ENCODE results near the gene IRGQ. TPM values are rescaled to one million over a fixed set of nuclear protein-coding genes. Genes with fewer than 3 reads are reported as not detected.

The IRGQ gene
- total and polyA plus RNA-seq, 4 donors, result 25.2 to 60.9 (median 45.9) TPM

GRCh38 chr19:43534816-43535761, 60.8 kb downstream of the IRGQ start:
- no peaks in the 10 kb centered on the region for H3K27me3 ChIP-seq (ENCODE audit: control insufficient read depth, insufficient read depth, low read length)
- 44% methylated on average over 60 of the region's 62 CpGs for WGBS (ENCODE audit: insufficient coverage)
- H3K36me3 ChIP-seq (ENCODE audit: control insufficient read depth, insufficient read depth, low read length), result peaks cover 32% of the 10 kb centered on the region
- DNase-seq (ENCODE audit: low read depth in 4 of 6, low spot score in 6 of 6), result peak in 4 of 6 donors; percentile 64 to 88 (median 76)
- no peak overlapping the region for H3K4me3 ChIP-seq (ENCODE audit: low read depth, low read length)
- peak overlapping the region; percentile 94 for H3K27ac ChIP-seq (ENCODE audit: low read depth, low read length)
- peaks cover 36% of the 10 kb centered on the region for H3K4me1 ChIP-seq (ENCODE audit: control insufficient read depth, insufficient read depth, low read length)
- H3K9me3 ChIP-seq (ENCODE audit: control insufficient read depth, insufficient read depth, low read length), result peaks cover 2% of the 10 kb centered on the region

Other genes with a start within 250 kb of the IRGQ start
- 10 to 100 TPM in 1 of 2 donors, 1 to 10 TPM in 1; 4.8 to 24.1 TPM for gene CD177, start 242.4 kb downstream of the IRGQ start, total RNA-seq
- 1 to 10 TPM in 1 of 2 donors, not detected in 1; 2.5 TPM for gene CD177, start 242.4 kb downstream of the IRGQ start, polyA plus RNA-seq (ENCODE audit: insufficient read length in 2 of 2)
- not detected for gene TEX101, start 181.2 kb downstream of the IRGQ start, total RNA-seq
- under 1 TPM in 1 of 2 donors, not detected in 1; 0.18 TPM for gene TEX101, start 181.2 kb downstream of the IRGQ start, polyA plus RNA-seq (ENCODE audit: insufficient read length in 2 of 2)
- gene LYPD3, start 130.5 kb downstream of the IRGQ start, total RNA-seq, result 1 to 10 TPM in 1 of 2 donors, under 1 TPM in 1; 0.20 to 1.2 TPM
- 1 to 10 TPM; 1.3 to 2.1 TPM for gene LYPD3, start 130.5 kb downstream of the IRGQ start, polyA plus RNA-seq (ENCODE audit: insufficient read length in 2 of 2)
- 10 to 100 TPM in 1 of 2 donors, 1 to 10 TPM in 1; 6.0 to 13.1 TPM for gene PHLDB3, start 91.4 kb downstream of the IRGQ start, total RNA-seq
- 10 to 100 TPM in 1 of 2 donors, 1 to 10 TPM in 1; 8.6 to 12.1 TPM for gene PHLDB3, start 91.4 kb downstream of the IRGQ start, polyA plus RNA-seq (ENCODE audit: insufficient read length in 2 of 2)
- 10 to 100 TPM; 22.5 to 30.4 TPM for gene ETHE1, start 68.9 kb downstream of the IRGQ start, total RNA-seq
- gene ETHE1, start 68.9 kb downstream of the IRGQ start, polyA plus RNA-seq (ENCODE audit: insufficient read length in 2 of 2), result 10 to 100 TPM; 22.2 to 27.2 TPM
- under 1 TPM; 0.40 to 0.94 TPM for gene ZNF575, start 62.9 kb downstream of the IRGQ start, total RNA-seq
- 10 to 100 TPM in 1 of 2 donors, 1 to 10 TPM in 1; 6.4 to 11.2 TPM for gene ZNF575, start 62.9 kb downstream of the IRGQ start, polyA plus RNA-seq (ENCODE audit: insufficient read length in 2 of 2)
- gene XRCC1, start 20.6 kb downstream of the IRGQ start, total RNA-seq, result 10 to 100 TPM; 10.4 to 44.5 TPM
- gene XRCC1, start 20.6 kb downstream of the IRGQ start, polyA plus RNA-seq (ENCODE audit: insufficient read length in 2 of 2), result 10 to 100 TPM; 49.4 to 53.2 TPM
- gene PINLYP, start 20.3 kb downstream of the IRGQ start, total RNA-seq, result 10 to 100 TPM in 1 of 2 donors, 1 to 10 TPM in 1; 3.4 to 13.7 TPM
- gene PINLYP, start 20.3 kb downstream of the IRGQ start, polyA plus RNA-seq (ENCODE audit: insufficient read length in 2 of 2), result 10 to 100 TPM; 12.9 to 21.6 TPM
- 10 to 100 TPM in 1 of 2 donors, 1 to 10 TPM in 1; 8.0 to 12.1 TPM for gene ZNF576, start 461 bp upstream of the IRGQ start, total RNA-seq
- gene ZNF576, start 461 bp upstream of the IRGQ start, polyA plus RNA-seq (ENCODE audit: insufficient read length in 2 of 2), result 10 to 100 TPM; 18.4 to 18.8 TPM
- gene SRRM5, start 16.0 kb upstream of the IRGQ start, total RNA-seq, result under 1 TPM; 0.10 to 0.22 TPM
- 1 to 10 TPM; 1.2 to 2.5 TPM for gene SRRM5, start 16.0 kb upstream of the IRGQ start, polyA plus RNA-seq (ENCODE audit: insufficient read length in 2 of 2)
- 100 to 1,000 TPM in 1 of 2 donors, 10 to 100 TPM in 1; 66.1 to 123 TPM for gene ZNF428, start 23.5 kb upstream of the IRGQ start, total RNA-seq
- 100 to 1,000 TPM; 290 to 305 TPM for gene ZNF428, start 23.5 kb upstream of the IRGQ start, polyA plus RNA-seq (ENCODE audit: insufficient read length in 2 of 2)
- 10 to 100 TPM; 92.3 to 99.3 TPM for gene CADM4, start 43.7 kb upstream of the IRGQ start, total RNA-seq
- gene CADM4, start 43.7 kb upstream of the IRGQ start, polyA plus RNA-seq (ENCODE audit: insufficient read length in 2 of 2), result 100 to 1,000 TPM; 313 to 325 TPM
- 1 to 10 TPM; 6.9 to 9.0 TPM for gene PLAUR, start 74.0 kb upstream of the IRGQ start, total RNA-seq
- gene PLAUR, start 74.0 kb upstream of the IRGQ start, polyA plus RNA-seq (ENCODE audit: insufficient read length in 2 of 2), result 1 to 10 TPM; 5.7 to 7.4 TPM
- gene IRGC, start 119.9 kb upstream of the IRGQ start, total RNA-seq, result not detected
- not detected for gene IRGC, start 119.9 kb upstream of the IRGQ start, polyA plus RNA-seq (ENCODE audit: insufficient read length in 2 of 2)
- 10 to 100 TPM in 1 of 2 donors, 1 to 10 TPM in 1; 9.2 to 36.6 TPM for gene SMG9, start 158.8 kb upstream of the IRGQ start, total RNA-seq
- 100 to 1,000 TPM in 1 of 2 donors, 10 to 100 TPM in 1; 76.5 to 110 TPM for gene SMG9, start 158.8 kb upstream of the IRGQ start, polyA plus RNA-seq (ENCODE audit: insufficient read length in 2 of 2)
- gene KCNN4, start 184.8 kb upstream of the IRGQ start, total RNA-seq, result 1 to 10 TPM in 1 of 2 donors, under 1 TPM in 1; 0.83 to 1.1 TPM
- gene KCNN4, start 184.8 kb upstream of the IRGQ start, polyA plus RNA-seq (ENCODE audit: insufficient read length in 2 of 2), result under 1 TPM; 0.62 to 0.79 TPM
- 1 to 10 TPM; 2.3 to 7.1 TPM for gene LYPD5, start 206.3 kb upstream of the IRGQ start, total RNA-seq
- 1 to 10 TPM; 7.3 to 8.5 TPM for gene LYPD5, start 206.3 kb upstream of the IRGQ start, polyA plus RNA-seq (ENCODE audit: insufficient read length in 2 of 2)
- gene ZNF283, start 231.2 kb upstream of the IRGQ start, total RNA-seq, result 10 to 100 TPM; 22.0 to 37.7 TPM
- gene ZNF283, start 231.2 kb upstream of the IRGQ start, polyA plus RNA-seq (ENCODE audit: insufficient read length in 2 of 2), result 10 to 100 TPM; 11.8 to 12.2 TPM